GM12878 (cell line): ENCODE measurements around the gene FAM174A. TPM values are rescaled to one million over a fixed set of nuclear protein-coding genes. Genes with fewer than 3 reads are reported as not detected.

Experiments
- ATAC-seq: fragments of 200-7000 bp; cut with Tn5 transposase; 3 replicates; pipeline ENCODE4 v1.9.1; 2020; ENCODE audit warnings: mild to moderate bottlenecking, moderate library complexity
- BruUV-seq: library from RNA; stranded (reverse); fragments of 400-500 nt; replicated peaks from 2 replicates; lab custom pipeline; 2021; lab: Mats Ljungman, UMichigan
- CTCF ChIA-PET: fragments of 300-600 bp; sonication (Branson Sonifier 250); formaldehyde crosslinking; extraction: SDS; loops from one replicate; lab custom pipeline; 2021; ENCODE audit warnings: inconsistent platforms; lab: Yijun Ruan, JAX
- POLR2A ChIA-PET: fragments of 350-600 bp; formaldehyde crosslinking; extraction: SDS; loops from one replicate; lab custom pipeline; 2021; ENCODE audit warnings: inconsistent platforms; lab: Charles Lee
- RAD21 ChIA-PET: fragments of 300-600 bp; sonication (Branson Sonifier 250); formaldehyde crosslinking; loops from one replicate; lab custom pipeline; 2023; ENCODE audit warnings: antibody characterized with exemption; ENCODE audit not compliant: unreplicated experiment; lab: Charles Lee
- SMC1A ChIA-PET: fragments of 300-600 bp; sonication (Branson Sonifier 250); formaldehyde crosslinking; loops from one replicate; lab custom pipeline; 2023; ENCODE audit not compliant: unreplicated experiment, uncharacterized antibody; lab: Charles Lee
- DNase-seq: peaks from one replicate; pipeline ENCODE4 v3.0.0-alpha.2; 2011; ENCODE audit warnings: low read depth, low spot score
- FAIRE-seq: peaks from 3 replicates; lab custom pipeline; 2011; peaks lifted over from hg19 to GRCh38; lab: Jason Lieb, UNC
- H2AFZ ChIP-seq: 2 replicates; pipeline ENCODE4 v1.6.0; 2011; ENCODE audit warnings: low read depth, low read length, control low read depth; ENCODE audit not compliant: control insufficient read depth
- H3K27ac ChIP-seq: 2 replicates; pipeline ENCODE4 v1.5.1; 2011; ENCODE audit warnings: control low read depth; ENCODE audit not compliant: control insufficient read depth, insufficient read depth
- H3K27me3 ChIP-seq, 2 experiments: replicated peaks in 1 of 2; 2 replicates each; pipeline versions ENCODE4 v1.6.0 to v1.6.1; 2011; ENCODE audit warnings: low read length in 1 of 2; ENCODE audit not compliant: control insufficient read depth in 2 of 2, insufficient read depth in 2 of 2
- H3K36me3 ChIP-seq, 2 experiments: 2 replicates each; pipeline ENCODE4 v1.5.1; 2011; ENCODE audit warnings: low read length in 1 of 2; ENCODE audit not compliant: control insufficient read depth in 2 of 2, insufficient read depth in 2 of 2
- H3K4me1 ChIP-seq: 2 replicates; pipeline ENCODE4 v1.6.1; 2011; ENCODE audit warnings: mild to moderate bottlenecking, low read length, moderate library complexity, mixed read lengths; ENCODE audit not compliant: control insufficient read depth, insufficient read depth
- H3K4me2 ChIP-seq: 2 replicates; pipeline ENCODE4 v1.6.0; 2011; ENCODE audit warnings: control low read depth; ENCODE audit not compliant: control insufficient read depth, insufficient read depth
- H3K4me3 ChIP-seq: fragments of 200-600 bp; sonication (generic); 2 replicates; pipeline ENCODE4 v1.5.1; 2016
- H3K79me2 ChIP-seq: 2 replicates; pipeline ENCODE4 v1.6.0; 2011; ENCODE audit warnings: low read length; ENCODE audit not compliant: control insufficient read depth, insufficient read depth
- H3K9ac ChIP-seq: 2 replicates; pipeline ENCODE4 v1.8.0; 2011; ENCODE audit warnings: low read length, control low read depth, mixed read lengths; ENCODE audit not compliant: control insufficient read depth, insufficient read depth
- H3K9me3 ChIP-seq: replicated peaks from 3 replicates; pipeline ENCODE4 v1.5.1; 2011; ENCODE audit warnings: mild to moderate bottlenecking, low read length; ENCODE audit not compliant: control insufficient read depth, insufficient read depth
- H4K20me1 ChIP-seq: 2 replicates; pipeline ENCODE4 v1.6.0; 2011; ENCODE audit not compliant: control insufficient read depth, insufficient read depth
- BMI1 ChIP-seq: fragments of 450-650 bp; IDR thresholded peaks from 2 replicates; pipeline ENCODE4 v1.6.1; 2016; ENCODE audit warnings: mild to moderate bottlenecking, moderate library complexity, borderline replicate concordance
- FOS ChIP-seq: IDR thresholded peaks from 3 replicates; pipeline ENCODE4 v1.6.1; 2011; ENCODE audit warnings: borderline replicate concordance; ENCODE audit not compliant: insufficient read length; ENCODE audit errors: extremely low read depth
- JUND ChIP-seq: IDR thresholded peaks from 2 replicates; pipeline ENCODE4 v1.6.1; 2012; ENCODE audit warnings: low read depth, mild to moderate bottlenecking, low read length, improper control_type of control experiment, moderate library complexity
- PAX5 ChIP-seq: IDR thresholded peaks from 2 replicates; pipeline ENCODE4 v1.6.1; 2011; ENCODE audit warnings: low read depth, low read length, borderline replicate concordance
- POLR2AphosphoS2 ChIP-seq: IDR thresholded peaks from 2 replicates; pipeline ENCODE4 v1.6.1; 2011; ENCODE audit warnings: low read depth, mild to moderate bottlenecking, low read length, improper control_type of control experiment, moderate library complexity
- RAD21 ChIP-seq: IDR thresholded peaks from 2 replicates; pipeline ENCODE4 v1.6.1; 2011; ENCODE audit warnings: mild to moderate bottlenecking, low read depth, low read length, moderate library complexity; ENCODE audit not compliant: insufficient read depth
- SREBF2 ChIP-seq: IDR thresholded peaks from 2 replicates; pipeline ENCODE4 v1.6.1; 2012; ENCODE audit warnings: mild to moderate bottlenecking, low read length
- SRF ChIP-seq, 2 experiments: IDR thresholded peaks; 2 replicates each; pipeline ENCODE4 v1.6.1; 2011; ENCODE audit warnings: low read depth in 2 of 2, low read length in 2 of 2, mild to moderate bottlenecking in 1 of 2, moderate library complexity in 1 of 2
- STAT3 ChIP-seq: IDR thresholded peaks from 2 replicates; pipeline ENCODE4 v1.6.1; 2011; ENCODE audit warnings: low read depth, low read length, improper control_type of control experiment
- TARDBP ChIP-seq: IDR thresholded peaks from 2 replicates; pipeline ENCODE4 v1.6.1; 2016; ENCODE audit warnings: borderline replicate concordance
- TBL1XR1 ChIP-seq: IDR thresholded peaks from 2 replicates; pipeline ENCODE4 v1.6.1; 2012; ENCODE audit warnings: low read depth, low read length, improper control_type of control experiment
- ZNF274 ChIP-seq: IDR thresholded peaks from one replicate; pipeline ENCODE4 v1.8.0; 2011; ENCODE audit not compliant: insufficient read length, insufficient read depth
- in situ Hi-C: fragments of 300-500 bp; cut with MboI; formaldehyde crosslinking; loops from 9 replicates; pipeline ENCODE4 v1.14.3; 2018; ENCODE audit warnings: mixed read lengths
- intact Hi-C: fragments of 100-400 bp; cut with micrococcal nuclease; formaldehyde crosslinking; loops from one replicate; pipeline ENCODE4 v1.14.2; 2022; ENCODE audit not compliant: unreplicated experiment
- polyA plus RNA-seq, 11 experiments: library from polyadenylated mRNA; depleted of rRNA in 4 of 11; unstranded in 6 of 11; stranded (reverse) in 5 of 11; fragments of >200 nt; fragmentation: Nextera tagmentation in 4 of 11; fragmentation: Illumina TruSeq in 1 of 11; extraction: Ambion mirVana in 4 of 11; extraction: Trizol in 1 of 11; gene quantifications; 1 replicate in 1 of 11; 2 replicates in 10 of 11; pipeline versions ENCODE4 v1.2.1 to v1.2.3, GENCODE V29; 2011 to 2016; ENCODE audit warnings: inconsistent platforms in 2 of 11, missing spikeins in 2 of 11, low read depth in 1 of 11
- total RNA-seq, 4 experiments: library from RNA; depleted of rRNA in 3 of 4; stranded (reverse); fragments of >200 nt in 3 of 4; fragmentation: Illumina TruSeq in 1 of 4; extraction: Trizol in 1 of 4; gene quantifications; 2 replicates each; pipeline versions ENCODE4 v1.2.1 to v1.2.3, GENCODE V29; 2013 to 2021
- TF ChIP-seq, protein P1 (sequence below): IDR thresholded peaks from 2 replicates; pipeline ENCODE4 v1.6.1; 2012; ENCODE audit warnings: low read depth, low read length, improper control_type of control experiment
- TF ChIP-seq, protein P2 (sequence below): fragments of 150-350 bp; IDR thresholded peaks from 2 replicates; pipeline ENCODE4 v1.6.1; 2014; ENCODE audit warnings: mild to moderate bottlenecking, low read depth, low read length
- TF ChIP-seq, protein P3 (sequence below): IDR thresholded peaks from 2 replicates; pipeline ENCODE4 v1.6.1; 2011; ENCODE audit warnings: borderline replicate concordance, low read depth, mild to moderate bottlenecking, moderate library complexity, low read length; ENCODE audit not compliant: insufficient read depth, poor library complexity, severe bottlenecking

The FAM174A gene
- total and polyA plus RNA-seq, 10 of the 15 experiments (the other 5 are each of a cell fraction or from before 2014, with no cell fraction given), result 1.4 to 12.1 (median 6.0) TPM

DNA sequence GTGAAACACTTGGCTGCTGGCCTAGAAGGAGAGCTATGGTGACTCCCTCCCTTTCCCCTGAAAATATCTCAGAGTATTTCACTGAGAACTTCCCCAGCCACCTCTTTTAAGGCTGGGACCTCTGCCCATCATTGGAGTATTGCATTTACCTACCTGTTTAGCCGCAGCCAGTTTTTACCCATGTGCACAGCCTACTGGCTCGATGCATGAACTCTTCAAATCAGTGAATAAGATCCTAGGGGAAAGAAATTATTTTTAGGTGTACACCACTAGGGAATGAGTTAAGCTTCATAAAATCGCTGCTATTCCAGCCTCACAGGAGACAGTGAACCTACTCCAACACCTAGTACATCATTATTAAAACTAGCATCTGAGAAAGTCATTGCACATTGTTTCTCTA lies 16.8 kb upstream of the FAM174A start (continued):
- TF ChIP-seq PAX5 (no peak), FOS (no peak), JUND (no peak), TBL1XR1 (no peak), ZNF274 (no peak), SRF (IDR thresholded peaks at IDR 0.05; ENCODE audit: low read depth in 2 of 2, low read length in 2 of 2) (no peak)
- TF ChIP-seq, protein P1, sequence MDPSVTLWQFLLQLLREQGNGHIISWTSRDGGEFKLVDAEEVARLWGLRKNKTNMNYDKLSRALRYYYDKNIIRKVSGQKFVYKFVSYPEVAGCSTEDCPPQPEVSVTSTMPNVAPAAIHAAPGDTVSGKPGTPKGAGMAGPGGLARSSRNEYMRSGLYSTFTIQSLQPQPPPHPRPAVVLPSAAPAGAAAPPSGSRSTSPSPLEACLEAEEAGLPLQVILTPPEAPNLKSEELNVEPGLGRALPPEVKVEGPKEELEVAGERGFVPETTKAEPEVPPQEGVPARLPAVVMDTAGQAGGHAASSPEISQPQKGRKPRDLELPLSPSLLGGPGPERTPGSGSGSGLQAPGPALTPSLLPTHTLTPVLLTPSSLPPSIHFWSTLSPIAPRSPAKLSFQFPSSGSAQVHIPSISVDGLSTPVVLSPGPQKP, result no peak
- TF ChIP-seq, protein P2, sequence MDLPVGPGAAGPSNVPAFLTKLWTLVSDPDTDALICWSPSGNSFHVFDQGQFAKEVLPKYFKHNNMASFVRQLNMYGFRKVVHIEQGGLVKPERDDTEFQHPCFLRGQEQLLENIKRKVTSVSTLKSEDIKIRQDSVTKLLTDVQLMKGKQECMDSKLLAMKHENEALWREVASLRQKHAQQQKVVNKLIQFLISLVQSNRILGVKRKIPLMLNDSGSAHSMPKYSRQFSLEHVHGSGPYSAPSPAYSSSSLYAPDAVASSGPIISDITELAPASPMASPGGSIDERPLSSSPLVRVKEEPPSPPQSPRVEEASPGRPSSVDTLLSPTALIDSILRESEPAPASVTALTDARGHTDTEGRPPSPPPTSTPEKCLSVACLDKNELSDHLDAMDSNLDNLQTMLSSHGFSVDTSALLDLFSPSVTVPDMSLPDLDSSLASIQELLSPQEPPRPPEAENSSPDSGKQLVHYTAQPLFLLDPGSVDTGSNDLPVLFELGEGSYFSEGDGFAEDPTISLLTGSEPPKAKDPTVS, result no peak

DNA sequence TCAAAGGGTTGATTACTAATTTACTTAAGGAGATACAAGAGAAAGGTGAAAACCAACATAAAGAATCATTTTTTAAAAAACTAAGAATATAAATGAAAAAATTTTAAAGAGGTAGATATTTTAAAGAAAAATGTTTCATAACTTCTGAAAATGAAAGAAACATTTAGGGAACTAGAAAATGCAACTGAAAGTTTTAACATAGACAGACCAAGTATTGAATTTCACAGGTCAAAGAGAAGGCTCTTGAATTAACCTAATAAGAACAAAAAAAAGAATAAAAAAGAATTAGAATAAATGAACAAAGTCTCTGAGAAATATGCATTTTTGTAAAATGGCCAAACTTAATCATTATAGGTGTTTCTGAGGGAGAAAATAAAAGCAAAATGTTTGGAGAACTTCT lies 16.1 kb upstream of the FAM174A start:
- no peak overlapping the region for H2AFZ ChIP-seq
- ChIA-PET CTCF (no interaction called here), SMC1A (no interaction called here), RAD21 (no interaction called here), POLR2A (no interaction called here)
- intact Hi-C loops, result no loop called here
- no peaks in the 10 kb centered on the region for H4K20me1 ChIP-seq
- no peak for TF ChIP-seq BMI1
- no peak for TF ChIP-seq TARDBP
- TF ChIP-seq SREBF2, result no peak
- TF ChIP-seq RAD21, result no peak
- no peak for TF ChIP-seq POLR2AphosphoS2
- no peak for TF ChIP-seq STAT3
- TF ChIP-seq, protein P3, sequence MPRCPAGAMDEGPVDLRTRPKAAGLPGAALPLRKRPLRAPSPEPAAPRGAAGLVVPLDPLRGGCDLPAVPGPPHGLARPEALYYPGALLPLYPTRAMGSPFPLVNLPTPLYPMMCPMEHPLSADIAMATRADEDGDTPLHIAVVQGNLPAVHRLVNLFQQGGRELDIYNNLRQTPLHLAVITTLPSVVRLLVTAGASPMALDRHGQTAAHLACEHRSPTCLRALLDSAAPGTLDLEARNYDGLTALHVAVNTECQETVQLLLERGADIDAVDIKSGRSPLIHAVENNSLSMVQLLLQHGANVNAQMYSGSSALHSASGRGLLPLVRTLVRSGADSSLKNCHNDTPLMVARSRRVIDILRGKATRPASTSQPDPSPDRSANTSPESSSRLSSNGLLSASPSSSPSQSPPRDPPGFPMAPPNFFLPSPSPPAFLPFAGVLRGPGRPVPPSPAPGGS, result no peak
- no peaks in the 10 kb centered on the region for H3K79me2 ChIP-seq
- BruUV-seq, result no TSS peak
- H3K4me3 ChIP-seq, result no peak overlapping the region
- FAIRE-seq, result peak; percentile 54
- H3K4me2 ChIP-seq, result no peak overlapping the region
- no peak overlapping the region for H3K9ac ChIP-seq
- H3K27ac ChIP-seq, result peak overlapping the region; percentile 32; the same call in 1 of the 2 replicates
- no peak for DNase-seq
- in situ Hi-C loops, result no loop called here
- peaks cover 20% of the 10 kb centered on the region for H3K4me1 ChIP-seq
- no peaks in the 10 kb centered on the region for H3K27me3 ChIP-seq
- no peaks in the 10 kb centered on the region for H3K36me3 ChIP-seq
- peaks cover 13% of the 10 kb centered on the region; the same call in 2 of the 3 replicates for H3K9me3 ChIP-seq
- ATAC-seq, result peak; percentile 72
